ENCODE measurements around the gene TLX2.

DNA sequence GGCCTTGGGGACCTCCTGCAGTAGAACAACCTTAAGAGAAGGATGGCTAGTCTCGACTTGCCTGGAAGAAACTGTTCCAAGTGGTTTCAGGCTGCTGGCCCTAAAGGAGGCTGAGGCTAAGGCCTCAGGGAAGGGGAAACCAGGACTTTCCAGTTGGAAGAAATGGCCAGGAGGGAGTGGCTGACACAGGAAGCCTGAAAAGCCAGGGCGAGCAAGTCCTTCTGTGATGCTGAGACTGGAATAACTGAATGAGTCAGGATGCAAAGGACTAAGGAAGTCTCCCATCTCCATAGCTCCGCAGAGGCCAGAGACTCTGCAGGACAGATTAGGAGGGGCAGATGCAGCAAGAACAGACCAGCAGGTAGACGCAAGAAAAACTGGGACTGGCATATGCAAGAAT lies 22.9 kb downstream of the TLX2 start:
- TF ChIP-seq, protein P1, sequence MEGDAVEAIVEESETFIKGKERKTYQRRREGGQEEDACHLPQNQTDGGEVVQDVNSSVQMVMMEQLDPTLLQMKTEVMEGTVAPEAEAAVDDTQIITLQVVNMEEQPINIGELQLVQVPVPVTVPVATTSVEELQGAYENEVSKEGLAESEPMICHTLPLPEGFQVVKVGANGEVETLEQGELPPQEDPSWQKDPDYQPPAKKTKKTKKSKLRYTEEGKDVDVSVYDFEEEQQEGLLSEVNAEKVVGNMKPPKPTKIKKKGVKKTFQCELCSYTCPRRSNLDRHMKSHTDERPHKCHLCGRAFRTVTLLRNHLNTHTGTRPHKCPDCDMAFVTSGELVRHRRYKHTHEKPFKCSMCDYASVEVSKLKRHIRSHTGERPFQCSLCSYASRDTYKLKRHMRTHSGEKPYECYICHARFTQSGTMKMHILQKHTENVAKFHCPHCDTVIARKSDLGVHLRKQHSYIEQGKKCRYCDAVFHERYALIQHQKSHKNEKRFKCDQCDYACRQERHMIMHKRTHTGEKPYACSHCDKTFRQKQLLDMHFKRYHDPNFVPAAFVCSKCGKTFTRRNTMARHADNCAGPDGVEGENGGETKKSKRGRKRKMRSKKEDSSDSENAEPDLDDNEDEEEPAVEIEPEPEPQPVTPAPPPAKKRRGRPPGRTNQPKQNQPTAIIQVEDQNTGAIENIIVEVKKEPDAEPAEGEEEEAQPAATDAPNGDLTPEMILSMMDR (IDR thresholded peaks at IDR 0.05; ENCODE audit: low read length): no peak
- no peak for TF ChIP-seq EZH2 (IDR thresholded peaks at IDR 0.05; ENCODE audit: borderline replicate concordance, low read length)
